Measurements from ENCODE around the gene ATP5F1B.

DNA sequence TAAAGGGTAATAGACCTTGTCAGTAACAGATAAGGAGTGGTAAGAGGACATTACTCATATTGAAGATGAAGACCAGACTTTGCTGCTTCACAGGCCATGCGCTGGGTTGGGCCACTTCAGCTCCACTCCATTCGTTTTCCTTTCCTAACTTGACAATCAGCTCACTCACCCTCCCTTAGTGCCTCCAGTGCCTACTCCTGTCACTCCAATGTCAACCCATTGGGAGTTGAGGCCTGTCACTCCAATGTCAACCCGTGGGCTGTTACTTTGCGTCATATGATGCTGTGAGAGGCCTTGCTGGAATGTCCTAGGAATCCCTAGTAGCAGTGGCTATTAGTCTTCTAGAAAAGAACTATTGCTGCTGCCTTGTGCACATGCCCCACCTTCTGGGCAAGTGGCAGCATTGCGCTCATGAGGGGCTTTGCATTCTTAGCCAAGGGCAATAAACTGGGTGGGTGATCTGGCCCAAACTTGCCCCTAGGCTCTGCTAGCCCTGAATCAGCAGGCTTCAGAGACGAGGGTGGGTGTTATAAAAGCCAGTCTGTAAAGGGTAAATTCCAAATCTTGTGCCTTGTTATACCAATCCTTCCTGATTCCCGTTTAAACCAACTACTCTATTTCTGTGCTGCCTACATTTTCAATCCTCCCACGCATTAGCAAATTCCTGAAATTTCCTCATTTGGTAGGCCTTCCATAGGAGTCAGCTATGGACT is 51.7 kb downstream of the ATP5F1B start:
- TF ChIP-seq, protein P1, sequence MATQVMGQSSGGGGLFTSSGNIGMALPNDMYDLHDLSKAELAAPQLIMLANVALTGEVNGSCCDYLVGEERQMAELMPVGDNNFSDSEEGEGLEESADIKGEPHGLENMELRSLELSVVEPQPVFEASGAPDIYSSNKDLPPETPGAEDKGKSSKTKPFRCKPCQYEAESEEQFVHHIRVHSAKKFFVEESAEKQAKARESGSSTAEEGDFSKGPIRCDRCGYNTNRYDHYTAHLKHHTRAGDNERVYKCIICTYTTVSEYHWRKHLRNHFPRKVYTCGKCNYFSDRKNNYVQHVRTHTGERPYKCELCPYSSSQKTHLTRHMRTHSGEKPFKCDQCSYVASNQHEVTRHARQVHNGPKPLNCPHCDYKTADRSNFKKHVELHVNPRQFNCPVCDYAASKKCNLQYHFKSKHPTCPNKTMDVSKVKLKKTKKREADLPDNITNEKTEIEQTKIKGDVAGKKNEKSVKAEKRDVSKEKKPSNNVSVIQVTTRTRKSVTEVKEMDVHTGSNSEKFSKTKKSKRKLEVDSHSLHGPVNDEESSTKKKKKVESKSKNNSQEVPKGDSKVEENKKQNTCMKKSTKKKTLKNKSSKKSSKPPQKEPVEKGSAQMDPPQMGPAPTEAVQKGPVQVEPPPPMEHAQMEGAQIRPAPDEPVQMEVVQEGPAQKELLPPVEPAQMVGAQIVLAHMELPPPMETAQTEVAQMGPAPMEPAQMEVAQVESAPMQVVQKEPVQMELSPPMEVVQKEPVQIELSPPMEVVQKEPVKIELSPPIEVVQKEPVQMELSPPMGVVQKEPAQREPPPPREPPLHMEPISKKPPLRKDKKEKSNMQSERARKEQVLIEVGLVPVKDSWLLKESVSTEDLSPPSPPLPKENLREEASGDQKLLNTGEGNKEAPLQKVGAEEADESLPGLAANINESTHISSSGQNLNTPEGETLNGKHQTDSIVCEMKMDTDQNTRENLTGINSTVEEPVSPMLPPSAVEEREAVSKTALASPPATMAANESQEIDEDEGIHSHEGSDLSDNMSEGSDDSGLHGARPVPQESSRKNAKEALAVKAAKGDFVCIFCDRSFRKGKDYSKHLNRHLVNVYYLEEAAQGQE (IDR thresholded peaks at IDR 0.05; ENCODE audit: insufficient read depth in 1 of 2, low read depth in 2 of 2, low read length in 2 of 2), result no peak
- TF ChIP-seq POLR2AphosphoS5 (IDR thresholded peaks at IDR 0.05; ENCODE audit: low read depth, low read length) (no peak), SIN3A (IDR thresholded peaks at IDR 0.05; ENCODE audit: borderline replicate concordance, insufficient read depth, low read length) (no peak)
